HG03342 (cell line): ENCODE data around the gene MAST4.

Experiments used
- ATAC-seq: cut with Tn5 transposase; IDR thresholded peaks from one replicate; pipeline ENCODE4 v1.9.1; 2021; ENCODE audit warnings: mild to moderate bottlenecking, moderate library complexity; ENCODE audit not compliant: unreplicated experiment

Gene MAST4

GRCh38 chr5:66894480-66895240, 298.5 kb downstream of the MAST4 start:
- ATAC-seq = no peak

- ATAC-seq = no peak
Measured at GRCh38 chr5:66896171-66896570, 300.0 kb downstream of the MAST4 start.

- ATAC-seq = no peak
Measured at GRCh38 chr5:66897356-66897755, 301.2 kb downstream of the MAST4 start.

- ATAC-seq = no peak
Measured at GRCh38 chr5:66898241-66898995, 302.2 kb downstream of the MAST4 start.

GRCh38 chr5:66903218-66903617, 307.0 kb downstream of the MAST4 start:
- no peak for ATAC-seq

GRCh38 chr5:66903709-66904108, 307.5 kb downstream of the MAST4 start:
- no peak for ATAC-seq

- no peak for ATAC-seq
Measured at GRCh38 chr5:66904189-66904588, 308.0 kb downstream of the MAST4 start.

- no peak for ATAC-seq
Measured at GRCh38 chr5:66906021-66906420, 309.8 kb downstream of the MAST4 start.

- no peak for ATAC-seq
Measured at GRCh38 chr5:66908230-66908629, 312.0 kb downstream of the MAST4 start.

GRCh38 chr5:66909364-66909763, 313.2 kb downstream of the MAST4 start:
- ATAC-seq = no peak

GRCh38 chr5:66912787-66913186, 316.6 kb downstream of the MAST4 start:
- ATAC-seq = no peak

GRCh38 chr5:66915531-66915930, 319.3 kb downstream of the MAST4 start:
- no peak for ATAC-seq

GRCh38 chr5:66922881-66923280, 326.7 kb downstream of the MAST4 start:
- ATAC-seq = no peak

- no peak for ATAC-seq
Measured at GRCh38 chr5:66923457-66923856, 327.3 kb downstream of the MAST4 start.

- ATAC-seq = no peak
Measured at GRCh38 chr5:66923922-66924321, 327.7 kb downstream of the MAST4 start.

GRCh38 chr5:66927140-66927539, 330.9 kb downstream of the MAST4 start:
- ATAC-seq = no peak

- ATAC-seq = no peak
Measured at GRCh38 chr5:66929281-66929680, 333.1 kb downstream of the MAST4 start.

- no peak for ATAC-seq
Measured at GRCh38 chr5:66929995-66930394, 333.8 kb downstream of the MAST4 start.

- no peak for ATAC-seq
Measured at GRCh38 chr5:66931651-66932050, 335.5 kb downstream of the MAST4 start.

GRCh38 chr5:66932457-66932856, 336.3 kb downstream of the MAST4 start:
- no peak for ATAC-seq

GRCh38 chr5:66933066-66933465, 336.9 kb downstream of the MAST4 start:
- no peak for ATAC-seq

- no peak for ATAC-seq
Measured at GRCh38 chr5:66939094-66939493, 342.9 kb downstream of the MAST4 start.
